GM19463 (cell line): ENCODE results near the gene PLS1.
"Not testable (repeated sequence)": the region's sequence is repeated elsewhere in the genome, so short reads cannot be mapped to it uniquely, and the experiment has no call there.

Source experiments
- ATAC-seq: cut with Tn5 transposase; IDR thresholded peaks from one replicate; pipeline ENCODE4 v1.9.1; 2021; ENCODE audit warnings: mild to moderate bottlenecking, moderate library complexity; ENCODE audit not compliant: unreplicated experiment

PLS1 gene

DNA sequence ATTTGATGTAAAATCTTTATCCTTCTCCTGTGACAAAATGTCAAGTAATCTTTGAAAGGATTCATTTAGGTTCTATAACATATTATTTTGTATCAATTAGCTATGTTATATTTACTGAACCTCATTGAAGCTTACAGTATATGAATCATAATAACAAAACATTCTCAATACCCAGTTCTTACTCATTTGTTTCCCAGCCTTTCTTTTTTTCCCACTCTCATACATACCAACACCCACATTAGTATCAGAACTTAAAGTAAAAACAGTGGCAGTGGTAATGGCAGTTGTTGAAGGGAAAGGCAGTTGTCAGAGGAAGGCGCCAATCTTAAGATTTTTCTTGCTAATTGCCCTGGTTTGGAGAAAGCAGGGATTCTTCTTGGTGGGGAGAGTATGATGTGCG is 94.4 kb downstream of the PLS1 start:
- ATAC-seq: no peak

DNA sequence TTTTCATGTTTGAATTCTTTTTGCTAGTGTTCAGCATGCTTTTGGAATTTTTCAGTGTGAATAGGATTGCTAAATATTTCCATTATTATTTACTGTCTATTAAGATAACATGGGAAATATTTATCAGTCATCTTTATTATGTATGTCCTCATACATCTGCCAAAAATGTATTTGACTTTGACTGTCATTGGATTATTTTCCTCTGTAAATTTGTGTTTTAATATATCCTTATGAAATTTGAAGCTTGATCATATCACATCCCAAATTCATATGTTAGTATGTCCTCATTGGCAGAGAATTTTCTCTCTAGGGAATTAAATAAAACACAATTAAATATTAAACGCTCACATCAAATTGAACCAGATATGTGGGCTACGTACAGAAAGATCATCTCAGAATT is 95.3 kb downstream of the PLS1 start:
- no peak for ATAC-seq

DNA sequence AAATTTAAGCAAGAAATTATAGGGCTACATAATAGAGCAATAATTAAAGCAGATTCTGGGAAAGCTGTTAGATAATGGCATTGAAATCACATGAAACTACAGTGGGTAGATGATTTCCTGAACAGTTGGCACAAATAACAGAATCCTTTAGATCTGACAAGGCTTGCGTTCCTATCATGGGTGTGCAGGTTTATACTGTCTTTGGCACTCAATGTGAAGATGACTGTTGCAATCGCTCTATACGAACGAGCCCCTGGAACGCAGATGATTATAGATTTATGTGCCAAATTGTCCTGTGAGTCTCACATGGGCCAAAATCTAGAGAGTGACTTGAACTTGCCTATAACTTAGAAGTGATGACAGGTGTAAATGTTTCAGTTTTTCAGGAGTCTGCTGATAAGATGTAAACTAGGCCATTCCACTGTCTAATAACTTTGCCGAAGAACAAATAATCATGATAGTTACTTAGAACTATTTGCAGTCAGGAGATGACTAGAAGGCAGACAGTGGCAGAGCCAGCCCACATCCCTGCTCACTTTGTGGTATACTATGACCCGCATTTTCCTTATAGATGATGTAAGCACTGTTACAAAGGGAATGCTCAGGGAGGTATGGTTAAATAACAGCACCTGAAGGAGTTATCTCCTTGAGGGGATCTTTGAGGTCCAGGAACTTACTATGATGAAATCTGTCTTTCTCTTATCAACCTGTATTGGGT is 97.1 kb downstream of the PLS1 start:
- ATAC-seq: no peak

DNA sequence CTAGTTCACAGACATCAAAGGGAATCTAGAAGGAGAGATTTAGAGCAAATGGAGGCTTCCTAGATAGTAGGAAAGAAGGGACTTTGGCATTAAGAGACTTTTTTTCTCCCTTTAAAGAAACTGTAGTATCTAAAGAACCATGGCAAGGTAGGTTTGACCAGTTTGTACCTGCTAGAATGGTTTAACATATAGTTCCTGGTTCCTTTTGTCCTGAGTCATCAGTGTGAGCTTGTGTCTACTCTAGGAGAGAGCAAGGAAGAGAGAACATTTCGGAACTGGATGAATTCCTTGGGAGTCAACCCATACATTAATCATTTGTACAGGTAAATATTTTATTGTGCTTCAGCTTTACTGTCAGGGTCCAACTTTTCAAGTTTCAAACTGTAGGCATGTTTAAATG is 98.0 kb downstream of the PLS1 start:
- no peak for ATAC-seq

DNA sequence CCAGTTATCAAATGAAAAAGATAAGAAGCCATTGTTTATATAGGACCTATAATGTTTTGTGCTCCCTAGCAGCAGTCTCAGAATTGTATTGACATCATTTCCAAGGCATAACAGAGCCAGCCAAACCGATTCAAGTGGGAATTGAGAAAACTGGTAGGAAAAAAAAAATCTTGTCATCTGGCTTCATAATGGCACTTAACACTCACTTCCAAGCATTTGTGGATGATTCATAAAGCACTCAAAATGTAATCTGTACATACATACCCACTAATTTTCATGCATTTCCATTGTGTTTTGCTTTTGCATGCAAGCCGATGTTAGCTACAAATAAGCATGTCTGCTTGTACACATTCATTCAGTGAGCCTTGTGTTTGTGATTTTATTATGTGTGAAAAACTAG is 109.0 kb downstream of the PLS1 start:
- no peak for ATAC-seq

DNA sequence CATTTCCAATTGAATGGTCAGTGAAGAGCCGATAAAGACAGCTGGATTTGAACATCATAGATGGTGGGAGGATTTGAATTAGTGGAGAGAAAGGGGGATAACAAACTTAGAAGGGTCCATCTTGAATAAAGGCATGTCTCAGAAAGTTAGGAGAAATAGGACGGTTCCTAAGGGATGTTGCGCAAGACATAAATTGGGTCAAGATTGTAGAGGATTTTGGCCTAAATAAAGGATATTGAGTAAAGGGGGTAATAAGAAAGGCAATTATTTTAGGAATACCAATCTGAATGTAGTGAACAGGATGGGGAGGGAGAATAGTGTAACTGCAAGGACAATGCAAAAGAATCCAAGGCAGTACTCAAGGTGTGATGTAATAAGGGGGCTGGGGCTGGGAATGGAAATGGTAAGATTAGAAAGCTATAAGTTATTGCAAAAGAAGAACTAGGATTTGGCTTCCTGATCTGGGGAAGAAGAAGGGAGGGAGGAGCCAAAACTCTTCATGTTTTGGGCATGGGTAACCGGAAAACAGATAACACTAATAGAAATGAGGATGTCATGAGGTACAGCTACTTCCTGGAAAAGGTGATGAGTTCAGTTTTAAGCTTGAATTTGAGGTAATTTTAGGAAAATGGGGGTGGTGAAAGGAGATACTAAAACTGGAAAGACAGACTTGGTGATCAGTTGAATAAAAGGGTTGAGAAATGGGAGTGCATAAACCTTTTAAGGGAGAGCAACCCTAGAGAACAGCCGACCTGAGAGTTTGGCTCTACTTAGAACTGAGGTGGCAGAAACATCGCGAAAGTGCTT is 110.3 kb downstream of the PLS1 start:
- no peak for ATAC-seq

DNA sequence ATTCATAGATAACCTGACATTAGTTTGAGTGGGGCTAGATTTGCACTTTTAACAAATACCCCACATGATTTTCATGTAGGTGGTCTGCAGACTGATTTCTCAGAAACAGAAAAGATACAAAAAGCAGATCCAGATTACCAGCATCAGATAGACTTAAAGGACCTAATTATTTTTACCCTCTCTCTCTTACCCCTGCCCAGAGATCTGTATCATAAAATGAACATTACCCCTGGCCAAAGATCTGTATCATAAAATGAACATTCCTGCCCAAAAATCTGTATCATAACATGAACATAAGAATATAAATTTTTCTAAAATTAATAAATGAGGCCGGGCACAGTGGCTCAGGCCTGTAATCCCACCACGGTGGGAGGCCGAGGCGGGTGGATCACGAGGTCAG is 113.0 kb downstream of the PLS1 start:
- no peak for ATAC-seq

DNA sequence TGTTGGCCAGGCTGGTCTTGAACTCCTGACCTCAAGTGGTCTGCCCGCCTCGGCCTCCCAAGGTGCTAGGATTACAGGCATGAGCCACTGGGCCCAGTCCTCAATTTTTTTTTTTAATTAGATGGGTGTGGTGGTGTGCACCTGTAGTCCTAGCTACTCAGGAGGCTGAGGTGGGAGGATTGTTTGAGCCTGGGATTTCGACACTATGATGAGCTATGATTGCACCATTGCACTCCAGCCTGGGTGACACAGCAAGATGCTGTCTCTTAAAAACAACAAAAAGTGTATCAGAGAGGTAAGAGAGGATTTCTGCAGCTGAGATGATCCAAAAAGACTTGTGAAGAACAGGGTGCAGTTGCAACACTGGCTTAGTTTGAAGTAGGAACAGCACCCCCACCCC is 118.7 kb downstream of the PLS1 start:
- not testable (repeated sequence) for ATAC-seq

DNA sequence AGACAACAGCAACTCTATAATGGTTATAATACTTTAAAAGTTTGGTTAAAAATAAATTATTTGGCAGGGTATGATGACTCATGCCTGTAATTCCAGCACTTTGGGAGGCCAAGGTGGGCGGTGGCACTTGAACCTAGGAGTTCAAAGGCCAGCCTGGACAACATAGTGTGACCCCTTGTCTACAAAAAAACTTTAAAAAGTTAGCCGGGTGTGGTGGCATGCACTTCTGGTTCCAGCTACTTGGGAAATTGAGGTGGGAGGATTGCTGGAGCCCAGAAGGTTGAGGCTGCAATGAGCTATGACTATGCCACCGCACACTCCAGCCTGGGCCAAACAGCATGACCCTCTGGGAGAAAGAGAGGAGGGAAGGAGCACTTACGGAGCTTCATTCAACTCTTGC is 119.9 kb downstream of the PLS1 start:
- ATAC-seq: no peak

DNA sequence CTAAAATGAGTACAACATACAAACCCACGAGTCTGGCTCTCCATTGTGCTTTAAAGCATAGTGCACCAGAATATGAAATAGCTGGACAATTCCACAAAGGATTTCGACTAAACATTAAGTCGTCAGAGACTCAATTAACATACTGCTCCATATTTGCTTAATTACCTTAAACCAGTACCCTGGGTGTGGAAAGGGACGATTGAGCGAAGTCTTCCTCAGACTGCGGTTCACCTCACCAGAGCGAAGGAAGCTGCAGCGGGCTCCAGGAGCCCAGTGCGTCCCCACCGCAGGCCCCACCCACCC is 127.4 kb downstream of the PLS1 start:
- peak; percentile 10 for ATAC-seq

DNA sequence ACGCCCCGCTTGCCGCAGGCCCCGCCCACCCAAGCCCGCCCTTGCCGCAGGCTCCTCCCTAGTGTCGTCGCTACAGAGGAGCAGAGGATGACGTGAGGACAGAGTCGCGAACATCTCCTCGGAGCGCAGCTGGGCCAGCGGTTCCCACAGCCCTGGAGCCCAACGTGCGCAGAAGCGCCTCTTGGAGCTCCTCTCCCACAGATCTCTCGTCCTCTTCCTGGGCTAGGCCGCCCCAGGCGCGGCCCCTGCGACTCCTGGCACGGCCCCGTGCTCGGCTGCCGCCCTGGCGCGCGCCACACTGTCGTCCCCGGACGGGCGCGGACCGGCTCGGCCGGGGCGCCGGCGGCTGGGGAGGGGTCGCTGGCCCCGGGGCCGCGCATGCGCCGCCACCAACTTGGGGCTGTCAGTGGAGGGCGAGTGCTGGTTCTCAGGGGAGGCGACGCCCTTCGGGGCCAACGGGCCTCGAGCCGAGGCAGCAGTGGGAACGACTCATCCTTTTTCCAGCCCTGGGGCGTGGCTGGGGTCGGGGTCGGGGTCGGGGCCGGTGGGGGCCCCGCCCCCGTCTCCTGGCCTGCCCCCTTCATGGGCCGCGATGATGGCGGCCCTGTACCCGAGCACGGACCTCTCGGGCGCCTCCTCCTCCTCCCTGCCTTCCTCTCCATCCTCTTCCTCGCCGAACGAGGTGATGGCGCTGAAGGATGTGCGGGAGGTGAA is 127.9 kb downstream of the PLS1 start, which contains the start of gene TRPC1:
TSS of gene TRPC1 (plus strand) at position 67 of the 714 bp plus-strand sequence. CDS start at position 593, 526 bp downstream.
- peak; percentile 89 for ATAC-seq

DNA sequence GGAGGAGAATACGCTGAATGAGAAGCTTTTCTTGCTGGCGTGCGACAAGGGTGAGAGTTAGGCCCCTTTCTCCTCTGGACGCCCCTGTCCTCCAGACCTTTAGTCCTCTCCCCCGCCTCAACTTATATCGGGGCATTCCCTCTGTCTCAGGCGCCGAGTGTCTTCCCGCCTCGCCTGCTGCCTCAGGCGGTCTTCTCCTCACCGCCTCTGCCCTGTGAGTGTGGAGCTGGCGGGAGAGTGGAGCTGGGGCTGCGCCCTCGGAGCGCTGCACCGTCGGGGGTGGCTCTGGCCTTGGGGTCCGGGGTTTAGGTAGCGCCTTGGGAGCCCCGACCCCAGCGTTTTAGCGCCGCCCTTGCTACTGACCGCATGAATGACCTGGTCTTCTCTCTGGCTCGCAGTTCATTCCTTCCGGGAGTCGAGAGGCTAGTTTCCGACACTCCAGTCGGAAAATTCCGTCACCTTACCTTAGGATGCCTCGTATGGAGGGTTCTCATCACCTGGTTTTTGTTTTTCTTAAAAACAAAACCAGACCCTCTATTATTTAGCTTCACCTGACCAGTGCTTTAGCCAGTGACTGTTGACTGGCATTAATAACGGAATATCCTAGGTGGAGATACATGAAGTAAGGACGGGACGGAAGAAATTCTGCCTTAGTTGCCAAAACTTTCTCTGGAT is 128.6 kb downstream of the PLS1 start:
- peak; percentile 8 for ATAC-seq

DNA sequence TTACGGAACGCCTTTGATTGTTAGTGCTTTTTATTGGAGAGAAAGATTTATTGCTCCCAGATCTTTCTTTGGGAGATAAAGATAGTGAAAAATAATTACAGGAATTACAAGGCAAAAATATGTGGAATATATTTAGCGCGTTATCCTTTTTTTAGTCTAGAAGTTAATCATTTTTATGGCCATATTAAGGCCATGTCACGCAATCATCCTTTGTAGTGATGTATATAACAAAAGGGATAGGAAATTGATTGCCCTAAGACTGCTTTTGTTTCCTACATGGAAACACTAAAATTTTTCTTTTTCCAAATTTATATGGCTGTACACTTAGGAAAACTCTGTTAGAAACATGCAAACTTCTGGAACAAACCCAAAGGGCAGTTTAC is 129.2 kb downstream of the PLS1 start:
- no peak for ATAC-seq

DNA sequence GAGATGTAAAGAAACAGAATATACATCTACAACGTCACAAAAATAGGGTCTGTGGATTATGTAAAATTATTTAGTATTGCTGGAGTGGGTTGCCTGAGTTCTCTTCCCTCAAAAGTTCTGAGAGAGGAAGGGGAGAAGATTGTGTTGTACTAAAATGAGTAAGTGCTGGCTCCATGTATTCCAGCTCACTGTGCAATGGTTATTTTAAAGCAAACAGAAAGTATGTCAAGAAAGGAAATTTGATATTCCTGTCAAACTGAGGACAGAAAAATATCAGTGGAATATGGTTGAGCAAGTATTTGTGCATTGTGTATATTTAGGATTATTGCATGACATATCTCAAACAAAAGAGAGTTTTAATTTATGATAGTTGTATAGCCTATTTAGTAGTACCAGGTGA is 129.8 kb downstream of the PLS1 start:
- ATAC-seq: no peak

DNA sequence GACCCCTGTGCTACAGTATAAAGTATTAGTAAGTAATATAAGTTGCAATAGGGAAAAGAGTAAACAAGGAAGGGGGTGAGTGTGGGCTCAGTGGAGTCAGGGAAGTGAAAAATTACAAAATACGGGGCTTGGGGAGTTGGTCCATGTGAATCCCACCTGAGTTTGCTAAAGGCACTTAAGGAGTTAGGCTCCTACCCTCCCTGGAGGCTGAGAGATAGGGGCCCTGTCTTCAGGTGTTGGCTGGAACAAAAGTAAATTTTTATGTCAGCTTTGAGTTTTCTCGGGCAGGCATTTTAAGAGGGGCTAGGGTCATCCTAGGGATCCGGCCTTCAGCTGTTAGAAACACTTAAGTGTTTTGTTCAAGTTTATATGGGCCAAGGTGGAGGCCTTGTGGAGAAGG is 135.9 kb downstream of the PLS1 start:
- ATAC-seq: no peak

DNA sequence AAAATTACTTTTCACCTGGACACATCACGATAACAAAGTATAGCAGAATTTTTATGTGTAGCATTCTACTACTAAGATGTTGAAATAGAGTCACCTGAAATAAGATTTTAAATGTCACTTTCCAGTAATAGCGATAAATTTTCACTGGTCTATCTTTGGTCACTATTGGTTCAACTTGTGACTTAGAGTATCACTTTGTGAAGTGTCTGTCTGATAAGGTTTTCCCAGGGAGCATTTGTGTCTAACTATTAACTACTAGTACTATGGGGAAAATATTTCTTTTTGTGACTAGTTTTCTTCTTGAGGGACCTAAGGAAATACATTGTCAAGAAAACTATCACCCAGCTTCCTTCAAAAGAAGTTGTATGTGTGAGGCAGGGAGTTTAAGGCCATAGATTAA is 138.6 kb downstream of the PLS1 start:
- ATAC-seq: no peak

DNA sequence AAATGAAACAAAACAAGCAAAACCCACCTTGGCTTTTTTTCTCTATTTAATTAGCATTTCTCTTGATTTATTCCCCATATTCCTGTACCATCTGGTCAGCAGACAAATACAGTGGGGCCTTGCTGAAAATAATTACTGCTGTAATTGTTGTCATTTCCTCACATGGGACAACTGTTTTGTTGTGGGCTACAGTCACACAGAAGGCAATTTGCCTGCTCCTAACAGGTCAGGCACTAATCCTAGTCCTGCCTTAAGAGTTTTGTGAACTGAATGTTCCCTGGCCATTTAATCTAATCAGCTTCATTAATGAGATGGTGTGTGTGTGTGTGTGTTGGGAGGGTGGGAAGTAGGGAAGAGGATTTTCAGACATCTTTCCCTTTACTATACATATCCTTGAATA is 139.3 kb downstream of the PLS1 start:
- no peak for ATAC-seq

DNA sequence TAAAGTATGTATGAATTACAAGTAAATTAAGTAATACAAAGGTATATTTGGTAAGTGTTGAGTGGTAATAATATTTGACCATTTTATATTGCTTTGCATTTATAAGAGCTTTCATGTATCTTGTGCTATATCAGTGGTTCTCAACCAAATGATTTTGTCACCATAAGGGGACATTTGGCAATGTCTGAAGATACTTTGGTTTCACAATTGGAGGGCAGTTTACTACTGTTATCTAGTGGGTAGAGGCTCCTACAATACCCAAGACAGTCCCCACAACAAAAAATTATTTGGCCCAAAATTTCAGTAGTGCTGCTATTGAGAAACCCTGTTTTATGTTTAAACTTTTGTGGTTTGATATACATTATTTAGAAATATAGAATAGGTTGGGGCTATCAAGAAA is 142.2 kb downstream of the PLS1 start:
- no peak for ATAC-seq

DNA sequence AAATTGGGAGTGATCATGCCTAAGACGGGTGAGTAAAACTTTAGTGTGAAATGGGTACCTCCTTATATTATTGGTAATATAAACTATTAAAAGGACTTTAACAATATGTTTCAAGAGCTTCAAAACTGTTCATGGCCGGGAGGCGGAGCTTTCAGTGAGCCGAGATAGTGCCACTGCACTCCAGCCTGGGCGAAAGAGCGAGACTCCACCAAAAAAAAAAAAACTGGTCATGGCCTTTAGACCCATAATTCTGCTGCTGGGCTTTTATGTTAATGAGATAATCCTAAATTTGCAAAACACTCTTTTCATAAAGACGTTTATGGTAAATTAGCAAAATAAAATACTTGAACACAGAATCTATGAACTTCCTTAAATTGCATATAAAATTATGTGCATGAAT is 150.5 kb downstream of the PLS1 start:
- ATAC-seq: no peak

DNA sequence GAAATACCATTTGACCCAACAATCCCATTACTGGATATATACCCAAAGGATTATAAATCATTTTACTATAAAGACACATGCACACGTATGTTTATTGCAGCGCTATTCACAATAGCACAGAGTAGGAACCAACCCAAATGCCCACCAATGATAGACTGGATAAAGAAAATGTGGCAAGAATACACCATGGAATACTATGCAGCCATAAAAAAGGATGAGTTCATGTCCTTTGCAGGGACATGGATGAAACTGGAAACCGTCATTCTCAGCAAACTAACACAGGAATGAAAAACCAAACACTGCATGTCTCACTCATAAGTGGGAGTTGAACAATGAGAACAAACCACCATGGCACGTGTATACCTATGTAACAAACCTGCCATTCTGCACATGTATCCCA is 154.3 kb downstream of the PLS1 start:
- not testable (repeated sequence) for ATAC-seq

DNA sequence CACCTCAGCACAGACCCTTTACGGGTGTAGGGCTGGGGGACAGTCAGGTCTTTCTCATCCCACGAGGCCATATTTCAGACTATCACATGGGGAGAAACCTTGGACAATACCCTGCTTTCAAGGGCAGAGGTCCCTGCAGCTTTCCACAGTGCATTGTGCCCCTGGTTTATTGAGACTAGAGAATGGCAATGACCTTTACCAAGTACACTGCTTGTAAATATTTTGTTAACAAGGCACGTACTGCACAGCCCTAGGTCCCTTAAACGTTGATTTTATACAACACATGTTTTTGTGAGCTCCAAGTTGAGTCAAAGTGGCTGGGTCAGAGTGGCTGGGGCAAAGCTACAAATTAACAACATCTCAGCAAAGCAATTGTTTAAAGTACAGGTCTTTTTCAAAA is 156.4 kb downstream of the PLS1 start:
- ATAC-seq: not testable (repeated sequence)
